Germinal center (tissue), 1 donor: ENCODE data around the gene UBE2E1.
"Not testable (repeated sequence)": the region's sequence is repeated elsewhere in the genome, so short reads cannot be mapped to it uniquely, and the experiment has no call there.

ENCODE experiments used
- DNase-seq: peaks from one replicate; pipeline ENCODE4 v3.0.0; 2012; ENCODE audit warnings: mixed read lengths, low spot score

The UBE2E1 gene

DNA sequence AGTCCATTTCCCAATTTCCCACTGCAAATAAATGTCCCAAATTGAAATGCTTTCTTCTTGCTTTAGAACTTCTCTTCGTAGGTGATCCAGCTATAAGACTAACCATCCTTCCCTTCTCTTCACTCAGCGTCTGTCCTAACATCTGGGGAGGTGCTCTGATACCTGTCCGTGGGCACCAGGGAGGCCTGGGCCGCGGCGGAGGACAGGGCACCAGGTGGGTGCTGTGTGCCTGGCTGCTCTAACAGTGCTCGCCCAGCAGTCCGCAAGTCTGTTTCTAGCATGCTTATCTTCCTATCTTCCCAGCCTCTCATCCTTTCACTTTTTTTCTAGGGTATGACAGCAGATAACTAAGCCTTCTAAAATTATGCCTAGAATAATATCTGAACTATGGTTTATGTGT is 73.7 kb downstream of the UBE2E1 start:
- DNase-seq: no peak

DNA sequence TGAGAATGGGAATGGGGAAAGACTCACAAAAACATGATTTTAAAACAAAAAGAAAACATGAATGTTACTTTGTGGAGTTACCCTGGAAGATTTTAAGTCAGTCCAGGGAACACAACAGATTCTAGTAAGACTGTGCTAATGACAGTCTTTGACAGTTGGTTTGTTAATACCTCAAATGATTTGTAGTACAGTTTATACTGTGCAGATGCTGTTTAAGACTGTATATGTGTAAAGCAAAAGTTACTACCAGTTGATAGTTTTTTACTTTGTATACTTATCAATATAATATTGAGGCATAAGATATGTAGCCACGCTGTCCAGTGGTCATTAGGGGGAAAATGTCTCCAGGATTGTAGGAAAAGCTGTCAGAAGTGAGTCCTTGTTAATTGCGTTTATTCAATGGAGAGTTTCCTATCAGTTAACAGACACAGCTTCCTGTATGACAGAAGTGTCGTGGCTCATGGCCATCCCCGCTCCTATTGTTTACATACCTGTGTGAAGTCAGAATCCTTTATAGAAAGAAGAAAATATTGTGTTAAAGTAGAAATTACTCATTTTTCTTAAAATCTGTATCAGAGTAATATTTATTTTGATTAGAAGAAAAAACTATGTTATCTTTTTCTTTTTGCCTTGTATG is 75.1 kb downstream of the UBE2E1 start:
- no peak for DNase-seq

DNA sequence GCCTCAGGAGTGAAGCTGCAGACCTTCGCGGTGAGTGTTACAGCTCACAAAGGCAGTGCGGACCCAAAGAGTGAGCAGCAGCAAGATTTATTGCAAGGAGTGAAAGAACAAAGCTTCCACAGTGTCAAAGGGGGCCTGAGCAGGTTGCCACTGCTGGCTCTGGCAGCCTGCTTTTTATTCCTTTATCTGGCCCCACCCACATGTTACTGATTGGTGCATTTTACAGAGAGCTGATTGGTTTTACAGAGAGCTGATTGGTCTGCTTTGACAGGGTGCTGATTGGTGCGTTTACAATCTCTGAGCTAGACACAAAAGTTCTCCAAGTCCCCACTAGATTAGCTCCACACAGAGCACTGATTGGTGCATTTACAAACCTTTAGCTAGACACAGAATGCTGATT is 76.2 kb downstream of the UBE2E1 start:
- DNase-seq: not testable (repeated sequence)

DNA sequence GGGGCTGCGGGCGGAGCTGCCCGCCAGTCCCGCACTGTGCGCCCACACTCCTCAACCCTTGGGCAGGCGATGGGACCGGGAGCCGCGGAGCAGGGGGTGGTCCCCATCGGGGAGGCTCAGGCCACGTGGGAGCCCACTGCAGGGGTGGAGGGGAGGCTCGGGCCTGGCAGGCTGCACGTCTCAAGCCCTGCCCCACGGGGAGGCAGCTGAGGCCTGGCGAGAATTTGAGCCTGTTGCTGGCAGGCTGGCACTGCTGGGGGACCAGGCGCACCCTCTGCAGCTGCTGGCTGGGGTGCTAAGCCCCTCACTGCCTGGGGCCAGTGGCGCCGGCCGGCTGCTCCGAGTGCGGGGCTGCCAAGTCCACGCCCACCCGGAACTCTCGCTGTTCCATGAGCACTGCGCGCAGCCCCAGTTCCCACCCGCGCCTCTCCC is 76.7 kb downstream of the UBE2E1 start:
- DNase-seq: no peak

DNA sequence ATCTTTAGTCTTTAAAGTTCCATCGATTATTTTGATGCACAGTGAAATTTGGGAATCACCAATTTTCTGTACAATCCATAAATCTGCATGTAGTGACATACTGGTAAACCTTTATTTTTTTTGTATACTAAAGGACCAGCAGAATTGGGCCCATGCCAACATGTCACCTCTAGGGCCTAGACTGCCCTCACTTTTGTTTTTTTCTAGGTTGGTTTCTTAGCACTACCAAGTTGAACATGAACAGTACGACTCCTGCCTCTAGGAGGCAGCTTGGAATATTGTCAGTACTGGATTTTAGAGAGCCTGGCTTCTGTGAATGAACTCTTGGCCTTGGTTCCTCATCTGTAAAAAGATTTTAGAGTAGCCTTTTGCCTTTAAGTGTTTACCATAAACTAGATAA is 78.7 kb downstream of the UBE2E1 start:
- no peak for DNase-seq

DNA sequence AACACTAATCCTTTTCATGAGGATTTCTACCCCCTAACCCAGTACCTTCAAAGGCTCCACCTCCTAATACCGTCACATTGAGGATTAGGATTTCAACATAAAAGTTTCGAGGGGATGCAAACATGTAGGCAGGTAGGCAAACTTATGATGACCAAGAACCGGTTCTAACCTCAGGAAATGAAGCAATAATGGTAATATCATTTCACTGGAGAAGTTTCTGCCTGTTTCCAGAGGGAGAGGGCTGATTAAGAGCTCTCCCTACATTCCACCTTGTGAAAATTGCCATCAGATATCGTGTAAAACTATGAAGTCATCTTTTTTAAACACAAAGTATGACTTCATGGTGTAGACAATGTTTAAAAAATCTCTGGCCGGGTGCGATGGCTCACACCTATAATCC is 79.5 kb downstream of the UBE2E1 start:
- no peak for DNase-seq

DNA sequence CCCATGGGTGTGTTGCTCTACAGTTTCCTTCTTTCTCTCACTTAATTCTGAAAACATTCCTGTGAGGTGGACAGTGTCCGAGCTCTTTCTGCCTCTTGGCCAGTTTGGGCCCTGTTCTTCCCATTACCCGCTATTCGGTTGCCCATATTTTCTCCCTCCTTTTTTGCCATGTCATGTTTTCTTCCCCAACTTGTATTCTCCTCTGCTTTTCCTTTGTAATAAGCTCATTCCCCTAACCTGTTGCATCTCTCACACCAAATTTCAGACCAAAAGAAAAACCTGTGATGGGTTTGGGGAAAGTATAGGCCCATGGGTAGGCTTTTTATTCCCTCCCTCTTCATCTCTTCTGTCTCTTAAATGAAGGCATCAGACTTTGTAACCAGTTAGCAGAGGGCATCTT is 80.6 kb downstream of the UBE2E1 start:
- DNase-seq: no peak

DNA sequence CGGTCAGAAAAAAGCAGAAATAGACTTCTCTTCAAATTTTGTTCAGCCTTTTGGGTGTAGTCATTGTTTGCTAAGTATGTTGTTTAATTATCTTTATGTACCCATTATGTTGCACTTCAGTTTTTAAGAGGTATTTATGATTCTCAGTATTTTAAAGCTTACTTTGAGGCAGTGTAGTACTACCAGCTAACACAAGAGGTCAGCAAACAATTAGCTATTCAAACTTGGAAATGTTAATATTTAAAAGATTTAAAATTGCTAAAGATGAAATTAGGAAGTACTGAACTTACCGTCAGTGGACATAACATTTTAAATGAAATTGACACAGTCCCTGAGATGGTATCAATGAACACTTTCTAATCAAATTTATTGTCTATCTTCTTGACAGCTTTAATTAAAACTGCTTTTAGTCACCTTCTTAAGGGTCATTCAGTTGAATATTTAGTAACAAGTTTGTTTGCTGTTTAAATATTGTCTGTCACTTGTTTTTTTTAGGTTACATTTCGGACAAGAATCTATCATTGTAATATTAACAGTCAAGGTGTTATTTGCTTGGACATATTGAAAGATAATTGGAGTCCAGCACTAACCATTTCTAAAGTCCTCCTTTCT is 83.0 kb downstream of the UBE2E1 start:
- peak; percentile 34 for DNase-seq

DNA sequence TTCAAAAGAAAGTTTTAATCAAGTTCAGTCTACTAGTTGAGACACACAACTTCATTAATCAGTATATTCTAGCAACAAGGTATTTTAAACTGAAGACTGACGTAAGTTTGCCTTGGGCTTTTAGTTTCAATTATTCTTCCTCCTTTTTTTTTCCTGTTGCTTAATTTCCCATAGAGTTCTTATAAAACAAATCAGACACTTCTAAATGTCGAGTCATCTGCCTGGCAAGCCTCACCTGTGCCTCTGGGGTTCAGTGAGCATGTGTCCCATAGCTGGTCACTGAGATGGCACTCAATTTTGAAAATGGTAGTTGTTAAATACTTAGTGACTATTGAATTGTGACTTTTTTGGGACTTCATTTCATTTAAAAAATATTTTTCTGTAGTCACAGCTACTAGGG is 83.6 kb downstream of the UBE2E1 start:
- DNase-seq: no peak

DNA sequence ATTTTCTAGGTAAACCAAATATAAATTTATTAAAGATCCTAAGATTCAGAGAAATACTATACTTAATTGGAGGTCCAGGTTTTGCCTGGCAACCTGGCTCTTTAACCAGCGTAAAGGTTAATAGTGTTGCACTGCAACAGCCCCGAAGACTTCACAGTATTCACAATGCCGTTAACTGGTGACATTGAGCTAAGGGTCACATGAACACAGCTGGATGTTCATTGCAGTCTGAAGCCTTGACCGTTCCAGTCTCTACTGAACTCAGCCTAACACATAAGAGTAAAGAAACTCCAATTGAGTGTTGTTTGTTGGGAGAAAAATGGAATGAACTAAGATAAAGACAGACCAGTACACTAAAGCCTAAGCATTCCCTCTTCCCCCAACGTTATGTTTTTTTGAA is 84.2 kb downstream of the UBE2E1 start:
- DNase-seq: no peak

DNA sequence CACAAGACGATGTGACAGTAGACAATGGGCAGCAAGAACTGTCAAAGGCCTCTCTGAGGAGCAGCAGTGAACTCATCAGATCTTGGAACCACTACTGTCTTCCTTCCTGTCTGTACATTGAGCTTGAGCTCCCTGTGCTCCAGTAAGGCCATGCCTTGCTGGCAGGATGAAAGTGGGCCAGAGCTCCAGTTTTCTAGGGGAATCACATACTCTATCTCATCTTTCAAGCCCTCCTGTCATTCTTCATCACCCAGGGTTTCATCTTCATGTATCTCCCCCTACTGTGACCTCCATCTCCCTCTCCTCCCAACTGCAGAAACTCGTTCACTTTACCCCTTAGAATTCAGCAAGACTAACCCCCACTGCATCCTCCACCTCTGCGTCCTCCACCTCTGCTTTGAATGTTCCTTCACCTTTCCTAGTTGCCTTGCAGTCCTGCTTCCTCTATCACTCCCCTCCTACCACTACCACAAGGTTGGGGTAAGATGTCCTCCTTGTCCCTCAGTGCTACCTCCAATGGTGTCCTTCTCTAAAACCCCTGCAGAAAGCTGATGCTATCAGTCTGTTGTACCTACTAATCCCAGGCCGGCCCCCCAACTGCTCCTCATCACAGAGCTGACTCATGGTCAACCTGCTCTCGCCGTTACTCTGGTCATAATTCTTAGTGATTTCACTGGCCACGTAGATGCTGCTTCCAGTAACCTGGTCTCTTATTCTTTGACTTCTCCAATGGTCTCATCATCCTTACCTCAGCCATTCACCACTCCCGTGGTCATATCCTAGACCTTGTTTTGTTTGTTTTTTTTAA is 88.7 kb downstream of the UBE2E1 start:
- DNase-seq: no peak

DNA sequence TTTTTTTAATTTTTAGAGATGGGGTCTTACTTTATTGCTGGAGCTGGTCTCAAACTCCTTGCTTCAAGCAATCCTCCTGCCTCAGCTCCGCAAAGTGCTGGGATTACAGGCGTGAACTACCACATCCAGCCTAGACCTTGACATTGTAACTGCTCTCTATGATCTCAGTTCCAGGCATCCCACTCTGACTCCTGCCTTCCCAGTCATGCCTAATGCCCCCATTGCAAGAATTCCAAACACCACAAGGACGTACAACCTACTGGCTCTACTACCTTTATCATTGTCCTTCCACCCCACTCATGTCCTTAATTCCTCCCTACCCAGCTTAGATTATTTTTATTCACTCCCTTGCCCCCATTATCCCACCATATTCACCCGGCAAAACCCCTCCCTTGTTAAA is 89.4 kb downstream of the UBE2E1 start:
- DNase-seq: no peak

DNA sequence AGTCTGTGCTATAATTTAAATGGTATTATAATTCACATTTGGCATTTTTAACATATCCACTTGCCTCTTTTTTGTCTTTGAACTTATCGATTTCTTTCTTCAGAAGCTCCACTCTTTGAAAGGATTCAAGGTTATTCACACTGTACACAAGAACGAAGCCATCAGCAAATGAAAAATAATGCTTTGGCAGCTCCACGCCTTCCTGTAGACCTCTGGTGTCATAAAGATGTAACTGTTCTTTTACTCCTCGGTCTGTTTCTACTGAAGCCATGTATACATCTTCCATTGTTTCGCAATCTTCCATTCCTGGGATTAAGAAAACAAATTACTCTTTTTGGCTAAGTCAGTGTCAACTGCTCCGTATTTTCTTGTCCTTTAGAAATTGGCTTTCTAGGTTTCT is 95.0 kb downstream of the UBE2E1 start:
- DNase-seq: no peak

DNA sequence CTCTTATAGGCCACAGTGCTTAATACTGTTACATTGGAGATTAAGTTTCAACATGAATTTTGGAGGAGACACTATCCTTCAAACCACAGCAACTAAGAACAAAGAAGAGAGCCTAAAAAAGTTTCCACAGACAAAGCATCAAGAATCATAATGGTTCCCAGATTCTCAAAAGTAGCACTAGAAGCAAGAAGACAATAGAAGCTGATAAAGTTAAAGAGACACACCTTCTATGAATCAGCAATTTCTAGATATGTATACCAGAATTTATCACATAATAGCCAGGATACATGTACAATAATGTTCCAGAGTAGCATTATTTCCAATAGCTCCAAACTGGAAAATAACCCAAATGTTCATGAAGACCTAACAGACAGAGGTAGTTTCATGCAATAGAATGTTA is 98.8 kb downstream of the UBE2E1 start:
- no peak for DNase-seq

DNA sequence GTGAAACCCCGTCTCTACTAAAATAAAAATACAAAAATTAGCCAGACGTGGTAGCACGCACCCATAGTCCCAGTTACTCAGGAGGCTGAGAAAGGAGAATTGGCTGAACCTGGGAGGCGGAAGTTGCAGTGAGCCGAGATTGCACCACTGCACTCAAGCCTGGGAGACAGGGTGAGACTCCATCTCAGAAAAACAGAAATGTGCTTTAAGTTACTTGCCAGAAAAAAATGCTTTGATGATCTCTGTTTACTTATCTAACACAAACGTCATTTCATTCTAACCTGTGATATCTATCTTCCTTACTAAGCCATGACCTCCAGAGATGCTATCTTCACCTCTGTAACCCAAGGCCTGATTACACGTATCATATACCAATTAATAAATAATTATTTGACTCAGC is 103.6 kb downstream of the UBE2E1 start:
- DNase-seq: no peak

DNA sequence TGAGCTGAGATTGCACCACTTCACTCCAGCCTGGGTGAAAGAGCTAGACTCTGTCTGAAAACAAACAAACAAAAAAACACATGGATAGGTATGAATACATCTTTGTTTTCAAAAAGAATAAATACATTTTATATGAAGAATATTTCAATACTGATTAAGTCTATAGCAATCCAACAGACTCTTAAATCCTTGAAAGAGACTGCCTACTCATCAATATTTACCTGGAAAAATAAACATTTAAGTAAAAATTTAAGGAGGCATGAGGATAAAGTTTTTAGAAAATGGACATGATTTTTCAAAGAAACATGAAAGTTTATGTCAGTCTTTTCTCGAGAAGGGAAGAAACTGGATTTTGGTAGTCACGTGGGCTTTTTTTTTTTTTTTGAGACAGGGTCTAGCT is 105.6 kb downstream of the UBE2E1 start:
- no peak for DNase-seq

DNA sequence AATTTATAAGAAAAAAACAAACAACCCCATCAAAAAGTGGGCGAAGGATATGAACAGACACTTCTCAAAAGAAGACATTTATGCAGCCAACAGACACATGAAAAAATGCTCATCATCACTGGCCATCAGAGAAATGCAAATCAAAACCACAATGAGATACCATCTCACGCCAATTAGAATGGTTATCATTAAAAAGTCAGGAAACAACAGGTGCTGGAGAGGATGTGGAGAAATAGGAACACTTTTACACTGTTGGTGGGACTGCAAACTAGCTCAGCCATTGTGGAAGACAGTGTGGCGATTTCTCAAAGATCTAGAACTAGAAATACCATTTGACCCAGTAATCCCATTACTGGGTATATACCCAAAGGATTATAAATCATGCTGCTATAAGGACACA is 106.6 kb downstream of the UBE2E1 start:
- not testable (repeated sequence) for DNase-seq

DNA sequence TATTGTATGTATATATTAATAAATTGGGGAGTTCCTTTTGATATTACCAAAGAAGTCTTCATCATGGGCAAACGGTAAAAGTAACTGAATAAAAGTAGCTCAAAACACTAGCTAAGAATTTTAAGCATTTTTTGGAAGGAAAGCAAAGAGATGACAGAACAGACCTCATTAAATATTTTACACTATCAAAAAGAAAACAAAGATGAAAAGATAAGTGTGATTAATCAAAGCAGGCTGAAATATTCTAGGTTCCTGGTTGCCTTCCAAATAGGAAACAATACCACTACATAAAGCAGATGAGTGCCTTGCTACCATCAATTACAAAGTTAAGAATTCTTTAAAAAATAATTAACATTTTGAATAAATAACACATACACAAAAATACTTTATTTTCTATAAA is 107.4 kb downstream of the UBE2E1 start:
- DNase-seq: no peak

DNA sequence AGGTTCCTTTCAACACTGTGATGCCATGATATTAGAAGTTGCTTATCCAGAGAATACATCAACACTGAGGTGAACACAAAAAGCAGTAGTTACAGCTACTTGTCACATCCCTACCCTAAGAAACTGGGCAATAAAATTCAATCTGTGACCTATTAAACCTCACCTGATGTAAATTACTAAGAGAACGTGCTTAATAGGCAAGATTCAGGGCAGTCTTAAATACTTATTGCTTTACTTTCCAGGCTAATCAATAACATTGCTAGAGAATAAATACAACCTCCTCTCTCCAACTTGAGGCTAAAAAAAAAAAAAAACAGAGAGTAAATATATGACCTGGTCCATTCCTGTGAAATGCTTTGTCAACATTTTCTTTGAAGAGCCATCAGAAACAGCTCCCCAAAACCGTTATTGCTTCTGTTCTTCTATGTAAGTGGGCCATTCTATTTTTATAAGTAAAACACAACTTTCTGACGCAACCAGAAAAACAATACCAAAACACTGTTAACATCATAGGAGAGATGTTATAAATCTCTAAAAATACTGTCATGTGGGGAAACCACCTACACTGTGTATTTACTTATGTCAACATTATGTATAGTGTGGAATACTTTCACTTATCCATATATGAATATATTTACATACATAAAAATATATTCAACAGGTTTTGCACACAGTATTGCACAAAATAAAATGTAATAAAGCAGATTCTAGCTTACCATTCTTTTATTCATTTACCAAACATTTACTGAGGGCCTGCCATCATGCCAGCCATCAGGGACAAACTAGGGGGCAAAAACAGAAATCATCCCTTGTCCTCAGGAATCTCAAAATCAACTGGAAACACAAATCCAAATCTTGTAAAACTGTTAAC is 108.4 kb downstream of the UBE2E1 start:
- DNase-seq: no peak

DNA sequence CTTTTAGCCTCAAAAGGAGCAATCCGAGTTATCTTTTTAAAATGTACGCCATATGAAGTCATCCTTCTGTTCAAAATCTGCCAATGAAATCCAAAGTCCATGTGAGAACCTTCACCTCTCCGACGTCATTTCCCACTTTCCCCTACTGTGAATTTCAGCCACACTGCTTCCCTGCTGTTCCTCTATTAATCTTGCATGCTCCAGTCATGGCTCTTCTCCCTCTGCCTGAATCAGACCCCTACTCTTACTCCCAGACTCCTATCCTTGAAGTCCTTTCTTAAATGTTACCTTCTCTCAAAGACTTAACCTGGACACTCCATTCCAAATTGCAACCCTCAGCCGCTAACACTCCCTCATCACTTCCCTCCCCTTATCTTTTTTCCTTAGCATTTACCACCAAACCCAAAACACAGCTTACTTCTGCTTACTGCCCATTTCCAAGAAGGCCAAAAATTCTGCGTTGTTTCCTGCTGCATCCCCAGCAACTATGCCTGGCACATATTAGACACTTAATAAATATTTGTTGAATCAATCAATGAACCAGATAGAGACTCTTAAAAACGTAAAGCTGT is 109.9 kb downstream of the UBE2E1 start:
- DNase-seq: no peak

DNA sequence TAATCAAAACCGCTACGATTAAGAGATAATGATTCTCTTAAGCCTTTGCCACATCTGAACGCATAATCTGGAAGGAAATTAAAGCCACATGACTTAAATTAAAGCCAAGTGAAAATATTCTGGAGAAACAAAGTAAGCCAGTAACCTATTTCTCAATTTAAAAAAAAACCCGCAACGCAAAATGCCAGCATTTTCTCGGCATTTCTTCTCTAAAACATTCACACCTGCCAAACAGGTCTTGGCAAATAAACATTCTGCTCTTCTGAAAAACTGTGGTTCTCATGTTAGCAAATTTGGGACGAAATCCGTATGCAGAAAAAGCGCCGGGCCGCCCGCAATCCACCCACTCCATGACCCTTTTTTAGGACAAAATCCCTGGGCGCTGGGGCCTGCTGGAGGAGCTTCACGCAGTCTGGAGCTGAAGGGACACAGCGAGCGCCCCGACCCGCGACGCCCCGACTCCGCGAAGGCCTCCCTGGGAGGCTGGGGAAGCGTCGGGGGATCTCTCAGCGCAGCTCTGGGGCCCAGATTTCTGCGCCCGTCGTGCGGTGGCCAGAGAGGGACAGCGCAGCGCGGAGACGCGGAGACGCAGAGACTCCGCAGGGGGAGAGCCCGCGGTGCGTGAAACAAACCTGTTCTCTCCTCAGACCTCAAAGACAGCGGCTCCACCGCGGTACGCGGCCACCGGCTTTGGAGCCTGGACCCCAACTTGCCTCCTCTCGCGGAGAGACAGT is 110.6 kb downstream of the UBE2E1 start:
- DNase-seq: peak; percentile 51
